Activated CD4-positive, alpha-beta T cell treated with anti-CD3 and anti-CD28 coated beads for 24 hours (primary cell): Measurements from ENCODE around the gene CAPZA2.
"Not testable (repeated sequence)": the region's sequence is repeated elsewhere in the genome, so short reads cannot be mapped to it uniquely, and the experiment has no call there.

ENCODE experiments used
- DNase-seq, 2 donors: peaks; one replicate each; pipeline ENCODE4 v3.0.0-alpha.2; 2020; ENCODE audit warnings: low read depth in 2 of 2

CAPZA2 gene

GRCh38 chr7:116955340-116955739 is 93.0 kb downstream of the CAPZA2 start:
- DNase-seq: no peak

DNA sequence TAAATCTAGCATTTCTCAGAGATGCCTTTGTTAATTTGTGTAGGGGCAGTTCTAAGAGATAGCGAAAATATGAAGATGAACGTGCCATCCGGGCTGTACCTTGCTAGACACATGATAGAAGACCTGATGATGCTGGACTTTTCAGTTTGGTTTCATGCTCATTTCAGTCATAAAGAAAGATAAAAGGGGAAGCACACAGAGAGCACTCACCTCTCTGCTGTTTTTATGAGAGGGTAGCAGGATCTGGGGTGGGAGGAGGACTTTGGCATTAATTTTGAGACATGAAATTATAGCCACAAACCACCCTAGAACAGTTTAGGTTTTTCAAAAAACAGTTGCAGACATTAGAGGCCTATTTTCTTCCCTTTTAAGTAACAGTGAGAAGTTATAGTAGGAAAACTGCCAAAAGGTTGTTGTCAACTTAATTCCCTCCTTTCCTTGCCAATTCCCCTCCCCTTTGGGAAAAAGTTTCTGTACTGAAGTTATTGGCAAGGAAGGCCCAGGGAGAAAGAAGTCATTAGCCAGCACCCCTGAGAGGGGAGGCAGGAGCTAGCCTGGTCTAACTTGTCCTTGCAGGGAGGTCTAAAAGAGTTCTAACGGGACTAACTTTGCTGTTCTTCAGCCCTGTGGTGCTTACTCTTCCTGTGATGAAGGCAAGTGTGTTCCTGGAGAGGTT is 93.6 kb downstream of the CAPZA2 start:
- DNase-seq: no peak

- no peak for DNase-seq
These were observed 94.1 kb downstream of the CAPZA2 start for GRCh38 chr7:116956477-116956804.

DNA sequence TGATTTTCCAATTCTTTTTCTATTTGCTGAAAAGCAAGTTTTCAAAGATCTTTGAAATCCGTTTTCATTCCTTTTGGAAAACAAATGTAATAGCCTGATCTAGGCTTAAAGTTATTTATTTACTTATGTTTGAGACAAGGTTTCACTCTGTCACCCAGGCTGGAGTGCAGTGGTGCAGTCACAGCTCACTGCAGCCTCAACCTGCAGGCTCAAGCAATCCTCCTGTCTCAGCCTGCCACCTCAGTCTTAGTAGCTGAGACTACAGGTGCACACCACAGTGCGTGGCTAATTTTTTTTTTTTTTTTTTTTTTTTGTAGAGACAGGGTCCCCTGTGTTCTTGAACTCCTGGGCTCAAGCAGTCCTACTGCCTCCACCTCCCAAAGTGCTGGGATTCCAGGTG is 95.5 kb downstream of the CAPZA2 start:
- no peak for DNase-seq

GRCh38 chr7:116961966-116962673 is 99.7 kb downstream of the CAPZA2 start:
- not testable (repeated sequence) for DNase-seq

DNA sequence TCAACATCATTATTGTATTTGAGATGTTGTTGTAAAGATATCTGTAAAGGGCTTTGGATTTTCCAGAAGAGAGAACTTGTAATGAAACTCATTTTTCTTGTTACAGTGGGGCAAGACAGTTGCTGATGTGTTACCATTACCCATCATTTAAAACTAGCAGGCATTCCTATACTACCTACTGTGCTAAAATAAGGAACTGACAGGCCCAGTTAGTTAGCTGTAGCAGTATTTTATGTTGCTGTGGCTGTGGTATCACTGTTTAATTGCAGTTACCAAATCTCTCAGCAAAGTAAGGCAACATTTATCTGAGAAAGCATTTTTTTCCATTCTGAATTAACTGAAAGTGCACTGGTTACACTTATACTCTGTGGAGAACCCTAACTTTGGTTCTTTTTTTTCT is 100.8 kb downstream of the CAPZA2 start:
- DNase-seq: no peak

DNA sequence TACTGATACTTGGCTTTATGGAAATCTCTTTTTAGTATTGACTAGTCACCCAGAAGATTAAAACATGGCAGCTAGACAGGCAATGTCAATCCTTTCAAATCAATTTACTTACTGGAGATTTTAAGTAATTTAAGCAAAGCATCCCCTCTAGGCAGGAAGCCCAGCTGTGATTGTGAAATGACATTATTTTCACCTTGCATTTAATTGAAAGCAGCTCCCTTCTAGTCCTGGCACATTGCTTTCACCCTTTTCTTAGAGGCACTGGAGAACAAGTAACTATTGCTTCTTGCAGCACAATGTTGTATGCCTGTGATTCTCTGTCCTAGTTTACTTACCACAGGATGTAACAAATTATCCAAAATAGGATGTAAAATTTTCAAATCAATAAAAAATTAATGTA is 104.2 kb downstream of the CAPZA2 start:
- no peak for DNase-seq

DNA sequence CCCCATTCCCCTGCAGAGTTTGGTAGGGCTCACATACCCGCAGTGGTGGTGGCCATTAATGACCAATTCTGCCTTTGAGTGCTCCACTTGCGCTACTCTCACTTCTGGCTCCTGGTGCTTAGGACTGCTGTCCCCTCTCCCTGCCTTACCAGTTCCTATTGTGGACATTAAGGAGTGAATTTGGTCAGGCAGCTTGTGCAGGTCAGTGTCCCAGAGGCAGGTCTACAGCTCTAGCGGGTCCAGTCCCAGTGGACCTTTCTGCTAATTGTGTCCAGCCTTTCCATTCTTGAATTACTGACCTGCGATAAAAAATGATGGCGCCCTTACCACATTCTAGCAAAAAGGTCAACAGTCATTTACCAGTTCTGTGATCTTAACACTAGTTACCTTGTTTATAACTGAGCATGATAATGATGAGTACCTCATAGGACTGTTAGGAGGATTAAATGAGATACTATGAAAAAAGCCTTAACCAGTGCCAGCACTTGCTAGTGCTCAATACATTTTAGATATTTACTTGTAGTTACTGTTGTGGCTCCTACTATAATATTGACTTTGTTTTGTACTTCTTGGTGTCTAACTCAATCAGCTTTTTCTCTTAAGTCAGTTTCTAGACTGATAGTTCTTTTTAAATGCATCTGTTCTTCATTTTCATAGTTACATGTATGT is 105.0 kb downstream of the CAPZA2 start:
- DNase-seq: no peak

- DNase-seq: no peak
These were observed 105.6 kb downstream of the CAPZA2 start for GRCh38 chr7:116967983-116968382.

- no peak for DNase-seq
These were observed 106.2 kb downstream of the CAPZA2 start for GRCh38 chr7:116968631-116969030.

- no peak for DNase-seq
These were observed 107.0 kb downstream of the CAPZA2 start for GRCh38 chr7:116969371-116969902.

DNA sequence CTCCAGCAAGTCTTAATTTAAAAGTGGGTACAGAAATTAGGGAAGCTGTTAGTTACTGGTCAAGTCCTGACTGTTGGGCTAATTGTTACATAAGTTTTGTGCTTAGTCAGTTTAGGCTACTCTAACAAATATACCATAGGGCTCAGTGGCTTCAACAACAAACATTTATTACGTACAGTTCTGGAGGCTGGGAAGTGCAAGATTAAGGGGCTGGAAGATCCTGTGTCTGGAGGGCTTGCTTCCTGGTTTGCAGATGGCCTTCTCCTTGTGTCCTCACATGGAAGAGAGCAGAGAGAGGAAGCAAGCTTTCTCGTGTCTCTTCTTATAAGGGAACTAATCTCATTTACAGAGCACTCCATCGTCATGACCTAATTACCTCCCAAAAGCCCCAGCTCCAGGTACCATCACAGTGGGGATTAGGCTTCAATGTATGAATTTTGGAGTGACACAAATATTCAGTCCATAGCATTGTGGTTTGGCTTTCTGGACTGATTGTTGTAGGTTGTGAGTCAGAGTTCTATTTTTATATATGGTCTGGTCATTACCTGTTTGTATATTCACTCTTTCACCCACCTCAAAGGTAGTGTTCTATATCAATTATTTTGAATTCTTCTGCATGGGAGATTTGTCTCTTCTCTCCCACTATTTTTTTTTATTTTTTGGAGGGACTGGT is 108.0 kb downstream of the CAPZA2 start:
- no peak for DNase-seq

DNA sequence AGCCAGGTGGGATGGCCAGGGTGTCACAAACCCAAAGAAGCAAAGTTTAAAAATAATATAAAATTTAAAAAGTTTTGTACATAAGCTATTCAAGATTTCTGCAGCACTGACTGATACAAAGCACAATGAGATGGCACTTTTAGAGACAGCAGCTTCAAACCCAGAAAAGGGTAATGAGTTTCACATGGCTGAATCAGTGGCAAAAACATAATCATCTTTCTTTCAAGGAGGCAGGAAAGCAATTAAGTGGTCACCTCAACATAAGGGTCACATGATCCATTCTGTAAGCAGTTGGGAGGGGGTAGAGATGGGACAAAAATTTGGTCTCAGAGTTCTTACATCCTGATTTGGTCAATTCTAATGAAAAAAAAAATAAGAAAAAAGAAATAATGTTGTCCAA is 108.8 kb downstream of the CAPZA2 start:
- not testable (repeated sequence) for DNase-seq
